SK-N-SH treated with all-trans-retinoic acid at 6 μM for 48 hours (cell line): ENCODE measurements around the gene SLC6A4.
"Not testable (repeated sequence)": the region's sequence is repeated elsewhere in the genome, so short reads cannot be mapped to it uniquely, and the experiment has no call there.

Source experiments
- ATAC-seq: fragments of 200-7000 bp; cut with Tn5 transposase; 3 replicates; pipeline ENCODE4 v1.9.1; 2020; ENCODE audit warnings: mild to moderate bottlenecking, moderate library complexity
- ARNTL ChIP-seq: fragments of 450-650 bp; formaldehyde crosslinking; IDR thresholded peaks from 2 replicates; pipeline ENCODE4 v1.5.0; 2020; ENCODE audit warnings: low read depth, mild to moderate bottlenecking, moderate library complexity, borderline replicate concordance
- CSDC2 ChIP-seq: fragments of 250-450 bp; sonication (Bioruptor Pico); IDR thresholded peaks from 2 replicates; pipeline ENCODE4 v1.5.0; 2020; ENCODE audit warnings: mild to moderate bottlenecking, moderate library complexity
- ESRRG ChIP-seq: fragments of 250-450 bp; sonication (Bioruptor Pico); IDR thresholded peaks from 2 replicates; pipeline ENCODE4 v1.6.1; 2021; ENCODE audit warnings: mild to moderate bottlenecking
- ISL1 ChIP-seq: fragments of 250-450 bp; sonication (Bioruptor Pico); IDR thresholded peaks from 2 replicates; pipeline ENCODE4 v2.1.2; 2022; ENCODE audit warnings: mild to moderate bottlenecking, moderate library complexity
- OSR1 ChIP-seq: fragments of 250-450 bp; sonication (Bioruptor Pico); IDR thresholded peaks from 2 replicates; pipeline ENCODE4 v1.8.0; 2022; ENCODE audit warnings: moderate library complexity, mild to moderate bottlenecking, inconsistent platforms
- PATZ1 ChIP-seq: fragments of 250-450 bp; sonication (Bioruptor Pico); IDR thresholded peaks from 2 replicates; pipeline ENCODE4 v1.8.0; 2020; ENCODE audit warnings: mild to moderate bottlenecking, moderate library complexity, borderline replicate concordance
- POU6F1 ChIP-seq: fragments of 250-450 bp; sonication (Bioruptor Pico); IDR thresholded peaks from 2 replicates; pipeline ENCODE4 v1.8.0; 2021; ENCODE audit warnings: low read depth, mild to moderate bottlenecking, moderate library complexity, borderline replicate concordance
- PPARA ChIP-seq: fragments of 250-450 bp; sonication (Bioruptor Pico); IDR thresholded peaks from 2 replicates; pipeline ENCODE4 v1.5.0; 2020; ENCODE audit warnings: mild to moderate bottlenecking, borderline replicate concordance
- RARB ChIP-seq: fragments of 250-450 bp; sonication (Bioruptor Pico); IDR thresholded peaks from 2 replicates; pipeline ENCODE4 v1.8.0; 2021; ENCODE audit warnings: mild to moderate bottlenecking, moderate library complexity
- SNAI2 ChIP-seq: fragments of 250-450 bp; sonication (Bioruptor Pico); IDR thresholded peaks from 2 replicates; pipeline ENCODE4 v1.5.0; 2020; ENCODE audit warnings: mild to moderate bottlenecking, moderate library complexity
- TCF4 ChIP-seq: fragments of 250-450 bp; sonication (Bioruptor Pico); IDR thresholded peaks from 2 replicates; pipeline ENCODE4 v1.8.0; 2021; ENCODE audit warnings: mild to moderate bottlenecking, moderate library complexity, borderline replicate concordance
- TOX ChIP-seq: fragments of 250-450 bp; sonication (Bioruptor Pico); IDR thresholded peaks from 2 replicates; pipeline ENCODE4 v1.8.0; 2021; ENCODE audit warnings: mild to moderate bottlenecking, moderate library complexity, borderline replicate concordance
- ZFP3 ChIP-seq: fragments of 250-450 bp; sonication (Bioruptor Pico); IDR thresholded peaks from 2 replicates; pipeline ENCODE4 v1.5.0; 2020; ENCODE audit warnings: mild to moderate bottlenecking, moderate library complexity
- ZFP30 ChIP-seq: fragments of 450-650 bp; formaldehyde crosslinking; IDR thresholded peaks from 2 replicates; pipeline ENCODE4 v1.5.0; 2022; ENCODE audit warnings: mild to moderate bottlenecking, moderate library complexity
- ZNF565 ChIP-seq: fragments of 450-650 bp; formaldehyde crosslinking; conservative IDR thresholded peaks from 2 replicates; pipeline ENCODE4 v1.5.0; 2020; ENCODE audit warnings: low read depth, mild to moderate bottlenecking, moderate library complexity
- ZNF70 ChIP-seq: fragments of 450-650 bp; formaldehyde crosslinking; IDR thresholded peaks from 2 replicates; pipeline ENCODE4 v1.5.0; 2020; ENCODE audit warnings: mild to moderate bottlenecking, moderate library complexity
- ZNF8 ChIP-seq: fragments of 450-650 bp; formaldehyde crosslinking; IDR thresholded peaks from 2 replicates; pipeline ENCODE4 v1.5.0; 2020; ENCODE audit warnings: mild to moderate bottlenecking, moderate library complexity
- TF ChIP-seq, protein P1 (sequence below): fragments of 250-450 bp; sonication (Bioruptor Pico); IDR thresholded peaks from 2 replicates; pipeline ENCODE4 v1.5.1; 2020; ENCODE audit warnings: low read depth, mild to moderate bottlenecking, moderate library complexity
- TF ChIP-seq, protein P2 (sequence below): fragments of 250-450 bp; sonication (Bioruptor Pico); IDR thresholded peaks from 2 replicates; pipeline ENCODE4 v1.5.1; 2021; ENCODE audit warnings: mild to moderate bottlenecking, moderate library complexity

Gene SLC6A4

GRCh38 chr17:30203471-30203981, 32.0 kb downstream of the SLC6A4 start:
- TF ChIP-seq PATZ1 (no peak), ARNTL (CRISPR knock-in tag) (no peak), TCF4 (no peak), ZNF8 (CRISPR knock-in tag) (no peak), ESRRG (CRISPR knock-in tag) (no peak), OSR1 (CRISPR knock-in tag) (no peak), TOX (CRISPR knock-in tag) (no peak), POU6F1 (CRISPR knock-in tag) (no peak), ZFP30 (CRISPR knock-in tag) (no peak), RARB (CRISPR knock-in tag) (no peak)
- TF ChIP-seq, protein P1, sequence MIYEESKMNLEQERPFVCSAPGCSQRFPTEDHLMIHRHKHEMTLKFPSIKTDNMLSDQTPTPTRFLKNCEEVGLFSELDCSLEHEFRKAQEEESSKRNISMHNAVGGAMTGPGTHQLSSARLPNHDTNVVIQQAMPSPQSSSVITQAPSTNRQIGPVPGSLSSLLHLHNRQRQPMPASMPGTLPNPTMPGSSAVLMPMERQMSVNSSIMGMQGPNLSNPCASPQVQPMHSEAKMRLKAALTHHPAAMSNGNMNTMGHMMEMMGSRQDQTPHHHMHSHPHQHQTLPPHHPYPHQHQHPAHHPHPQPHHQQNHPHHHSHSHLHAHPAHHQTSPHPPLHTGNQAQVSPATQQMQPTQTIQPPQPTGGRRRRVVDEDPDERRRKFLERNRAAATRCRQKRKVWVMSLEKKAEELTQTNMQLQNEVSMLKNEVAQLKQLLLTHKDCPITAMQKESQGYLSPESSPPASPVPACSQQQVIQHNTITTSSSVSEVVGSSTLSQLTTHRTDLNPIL (CRISPR knock-in tag) = no peak
- TF ChIP-seq, protein P2, sequence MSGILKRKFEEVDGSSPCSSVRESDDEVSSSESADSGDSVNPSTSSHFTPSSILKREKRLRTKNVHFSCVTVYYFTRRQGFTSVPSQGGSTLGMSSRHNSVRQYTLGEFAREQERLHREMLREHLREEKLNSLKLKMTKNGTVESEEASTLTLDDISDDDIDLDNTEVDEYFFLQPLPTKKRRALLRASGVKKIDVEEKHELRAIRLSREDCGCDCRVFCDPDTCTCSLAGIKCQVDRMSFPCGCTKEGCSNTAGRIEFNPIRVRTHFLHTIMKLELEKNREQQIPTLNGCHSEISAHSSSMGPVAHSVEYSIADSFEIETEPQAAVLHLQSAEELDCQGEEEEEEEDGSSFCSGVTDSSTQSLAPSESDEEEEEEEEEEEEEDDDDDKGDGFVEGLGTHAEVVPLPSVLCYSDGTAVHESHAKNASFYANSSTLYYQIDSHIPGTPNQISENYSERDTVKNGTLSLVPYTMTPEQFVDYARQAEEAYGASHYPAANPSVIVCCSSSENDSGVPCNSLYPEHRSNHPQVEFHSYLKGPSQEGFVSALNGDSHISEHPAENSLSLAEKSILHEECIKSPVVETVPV (CRISPR knock-in tag) = no peak
- TF ChIP-seq, all 23 proteins: peak for 0

DNA sequence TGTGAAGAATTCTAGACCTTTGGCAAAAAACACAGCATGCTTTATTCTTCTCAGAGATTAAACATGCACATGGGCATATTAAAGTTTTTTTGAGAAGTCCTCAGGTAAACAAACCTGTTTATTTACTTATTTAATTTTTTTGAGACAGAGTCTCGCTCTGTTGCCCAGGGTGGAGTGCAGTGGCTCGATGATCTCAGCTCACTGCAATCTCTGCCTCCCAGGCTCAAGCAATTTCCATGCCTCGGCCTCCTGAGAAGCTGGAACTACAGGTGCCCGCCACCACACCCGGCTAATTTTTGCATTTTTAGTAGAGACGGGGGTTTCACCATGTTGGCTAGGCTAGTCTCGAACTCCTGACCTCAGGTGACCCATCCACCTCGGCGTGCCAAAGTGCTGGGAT, 34.8 kb downstream of the SLC6A4 start:
- not testable (repeated sequence) for ATAC-seq

More at GRCh38 chr17:30203471-30203981, 32.0 kb downstream of the SLC6A4 start:
- no peak for ATAC-seq

DNA sequence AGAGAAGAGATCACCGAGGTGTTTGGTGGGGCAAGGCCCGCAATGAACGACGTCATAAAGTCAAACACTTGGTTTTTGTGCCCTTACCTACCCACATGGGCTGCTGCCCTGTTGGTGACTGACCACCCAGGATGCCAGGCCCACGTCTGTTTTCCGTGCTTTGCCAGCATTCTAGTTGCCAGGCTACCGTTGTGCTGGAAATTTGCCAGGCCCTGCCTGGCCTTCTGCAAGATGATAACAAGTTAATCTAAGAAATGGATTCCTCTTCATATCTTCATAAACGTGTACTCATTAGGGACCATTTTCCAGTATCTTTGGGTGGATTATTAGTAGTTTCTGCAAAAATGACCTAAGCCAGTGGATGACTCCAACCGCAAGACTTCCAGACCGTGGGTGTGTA, 35.4 kb downstream of the SLC6A4 start:
- no peak for ATAC-seq
- TF ChIP-seq ARNTL (CRISPR knock-in tag) (no peak), ESRRG (CRISPR knock-in tag) (no peak), ISL1 (CRISPR knock-in tag) (no peak), ZNF565 (no peak), ZFP30 (CRISPR knock-in tag) (no peak), OSR1 (CRISPR knock-in tag) (no peak), ZFP3 (CRISPR knock-in tag) (no peak), RARB (CRISPR knock-in tag) (no peak)
- TF ChIP-seq, protein P1 (CRISPR knock-in tag) = no peak
- TF ChIP-seq, all 23 proteins: peak for 0

DNA sequence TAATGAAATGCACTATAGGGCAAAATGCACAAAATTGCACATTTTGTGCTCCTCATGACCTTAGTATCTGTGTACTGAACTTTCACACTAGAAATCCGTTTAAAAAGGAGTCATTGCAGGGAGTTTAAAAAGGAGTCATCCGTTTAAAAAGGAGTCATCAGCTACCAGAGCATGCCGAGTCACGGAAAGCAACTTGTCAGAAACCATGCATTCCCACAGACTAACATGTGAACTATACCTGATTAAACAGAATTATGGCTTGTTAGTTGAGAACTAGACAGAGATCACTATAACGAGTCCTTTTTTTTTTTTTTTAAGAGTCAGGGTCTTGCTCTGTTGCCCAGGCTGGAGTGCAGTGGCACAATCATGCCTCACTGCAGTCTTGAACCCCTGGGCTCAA, 35.9 kb downstream of the SLC6A4 start:
- no peak for TF ChIP-seq RARB (CRISPR knock-in tag)
- no peak for TF ChIP-seq ISL1 (CRISPR knock-in tag)
- no peak for TF ChIP-seq PPARA (CRISPR knock-in tag)
- TF ChIP-seq, protein P2 (CRISPR knock-in tag) = no peak
- TF ChIP-seq ZNF70 (CRISPR knock-in tag) = no peak
- no peak for TF ChIP-seq ESRRG (CRISPR knock-in tag)
- TF ChIP-seq PATZ1 = no peak
- no peak for TF ChIP-seq CSDC2 (CRISPR knock-in tag)
- TF ChIP-seq ZFP30 (CRISPR knock-in tag) = no peak
- TF ChIP-seq, protein P1 (CRISPR knock-in tag) = no peak
- no peak for TF ChIP-seq SNAI2 (CRISPR knock-in tag)
- ATAC-seq = no peak
